Body of pancreas (tissue), 4 donors: ENCODE data around the gene EHMT2. TPM values are rescaled to one million over a fixed set of nuclear protein-coding genes. Genes with fewer than 3 reads are reported as not detected.
"Not testable (repeated sequence)": the region's sequence is repeated elsewhere in the genome, so short reads cannot be mapped to it uniquely, and the experiment has no call there.

Source experiments
- ATAC-seq: fragments of 150-250 bp; one replicate; pipeline ENCODE4 v1.9.1; 2016
- DNase-seq, 4 donors: peaks; one replicate each; pipeline ENCODE4 v3.0.0-alpha.2; 2019
- H3K27ac ChIP-seq, 4 donors: fragments of 200-600 bp; sonication (generic); 1 replicate in 3 of 4; 2 replicates in 1 of 4; pipeline versions ENCODE4 v1.5.1 to v1.6.1; 2016 to 2019; ENCODE audit warnings: mild to moderate bottlenecking in 1 of 4, mixed read lengths in 1 of 4, moderate library complexity in 1 of 4
- H3K27me3 ChIP-seq, 2 donors: fragments of 200-600 bp; sonication (generic); one replicate each; pipeline ENCODE4 v1.6.0; 2016; ENCODE audit warnings: mild to moderate bottlenecking in 1 of 2
- H3K36me3 ChIP-seq, 2 donors: fragments of 200-600 bp; sonication (generic); replicated peaks in 1 of 2; 2 replicates each; pipeline ENCODE4 v1.5.1; 2016; ENCODE audit warnings: low read depth in 2 of 2; ENCODE audit not compliant: insufficient read depth in 1 of 2
- H3K4me1 ChIP-seq: fragments of 200-600 bp; sonication (generic); one replicate; pipeline ENCODE4 v1.6.0; 2016
- H3K4me3 ChIP-seq, 2 donors: fragments of 200-600 bp; sonication (generic); 1 replicate in 1 of 2; 2 replicates in 1 of 2; pipeline ENCODE4 v1.5.1; 2016 to 2019
- H3K9me3 ChIP-seq, 3 donors: fragments of 200-600 bp; sonication (generic); 1 replicate in 2 of 3; 2 replicates in 1 of 3; pipeline ENCODE4 v1.5.1; 2016
- POLR2A ChIP-seq, 3 donors: fragments of 450-650 bp; IDR thresholded peaks; one replicate each; pipeline ENCODE4 v1.6.1; 2016; ENCODE audit warnings: antibody characterized with exemption in 3 of 3, mild to moderate bottlenecking in 2 of 3
- WGBS, 2 donors: methylation state at CpG; one replicate each; pipeline ENCODE4 v1.1.5; 2017; 5-methylcytosine and 5-hydroxymethylcytosine counted together
- intact Hi-C: fragments of 100-400 bp; cut with DNase I; formaldehyde crosslinking; loops from one replicate; pipeline ENCODE4 v1.15.1; 2023
- total RNA-seq, 2 donors: library from RNA; depleted of rRNA; stranded (reverse); fragments of >200 nt; gene quantifications; one replicate each; pipeline ENCODE4 v1.1.0, GENCODE V29; 2016
- TF ChIP-seq, protein P1 (sequence below), 7 experiments: fragments of 450-650 bp in 4 of 7; fragments of 200-600 bp in 3 of 7; sonication (generic) in 3 of 7; IDR thresholded peaks; one replicate each; pipeline ENCODE4 v1.5.1; 2016 to 2019; ENCODE audit warnings: antibody characterized with exemption in 7 of 7

EHMT2 gene
- total RNA-seq, 2 donors from 2014 or later, result 35.8 to 87.7 TPM

- Histone ChIP-seq H3K4me3 (no peak overlapping the region), H3K4me1 (no peaks in the 10 kb centered on the region), H3K9me3 (no peaks in the 10 kb centered on the region), H3K27ac (no peak overlapping the region), H3K27me3 (no peaks in the 10 kb centered on the region), H3K36me3 (no peaks in the 10 kb centered on the region)
- 22 to 24% methylated on average over 4 of the region's 4 CpGs for WGBS, 2 donors
- ATAC-seq (no peak), DNase-seq (no peak)
- no peak for TF ChIP-seq POLR2A (IDR thresholded peaks at IDR 0.05)
- TF ChIP-seq, protein P1, sequence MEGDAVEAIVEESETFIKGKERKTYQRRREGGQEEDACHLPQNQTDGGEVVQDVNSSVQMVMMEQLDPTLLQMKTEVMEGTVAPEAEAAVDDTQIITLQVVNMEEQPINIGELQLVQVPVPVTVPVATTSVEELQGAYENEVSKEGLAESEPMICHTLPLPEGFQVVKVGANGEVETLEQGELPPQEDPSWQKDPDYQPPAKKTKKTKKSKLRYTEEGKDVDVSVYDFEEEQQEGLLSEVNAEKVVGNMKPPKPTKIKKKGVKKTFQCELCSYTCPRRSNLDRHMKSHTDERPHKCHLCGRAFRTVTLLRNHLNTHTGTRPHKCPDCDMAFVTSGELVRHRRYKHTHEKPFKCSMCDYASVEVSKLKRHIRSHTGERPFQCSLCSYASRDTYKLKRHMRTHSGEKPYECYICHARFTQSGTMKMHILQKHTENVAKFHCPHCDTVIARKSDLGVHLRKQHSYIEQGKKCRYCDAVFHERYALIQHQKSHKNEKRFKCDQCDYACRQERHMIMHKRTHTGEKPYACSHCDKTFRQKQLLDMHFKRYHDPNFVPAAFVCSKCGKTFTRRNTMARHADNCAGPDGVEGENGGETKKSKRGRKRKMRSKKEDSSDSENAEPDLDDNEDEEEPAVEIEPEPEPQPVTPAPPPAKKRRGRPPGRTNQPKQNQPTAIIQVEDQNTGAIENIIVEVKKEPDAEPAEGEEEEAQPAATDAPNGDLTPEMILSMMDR (IDR thresholded peaks at IDR 0.05), result no peak
- intact Hi-C loops, result no loop called here
These were observed 11.3 kb upstream of the EHMT2 start for GRCh38 chr6:31908791-31909190.

DNA sequence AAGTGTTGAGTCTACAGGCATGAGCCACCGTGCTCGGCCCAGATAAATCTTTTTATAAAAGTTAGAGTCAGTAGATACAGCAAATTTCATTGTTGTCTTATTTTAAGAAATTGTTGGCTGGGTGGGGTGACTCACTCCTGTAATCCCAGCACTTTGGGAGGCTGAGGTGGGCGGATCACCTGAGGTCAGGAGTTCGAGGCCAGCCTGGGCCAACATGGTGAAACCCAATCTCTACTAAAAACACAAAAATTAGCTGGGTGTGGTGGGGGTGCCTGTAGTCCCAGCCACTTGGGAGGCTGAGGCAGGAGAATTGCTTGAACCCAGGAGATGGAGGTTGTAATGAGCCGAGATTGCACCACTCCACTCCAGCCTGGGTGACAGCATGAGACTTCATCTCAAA is 10.8 kb upstream of the EHMT2 start:
- DNase-seq, H3K4me3 ChIP-seq, H3K27ac ChIP-seq, H3K27me3 ChIP-seq, H3K9me3 ChIP-seq, H3K4me1 ChIP-seq, ATAC-seq, intact Hi-C loops, H3K36me3 ChIP-seq: not testable (repeated sequence)
- 80% methylated on average over 5 of the region's 5 CpGs for WGBS, 2 donors

DNA sequence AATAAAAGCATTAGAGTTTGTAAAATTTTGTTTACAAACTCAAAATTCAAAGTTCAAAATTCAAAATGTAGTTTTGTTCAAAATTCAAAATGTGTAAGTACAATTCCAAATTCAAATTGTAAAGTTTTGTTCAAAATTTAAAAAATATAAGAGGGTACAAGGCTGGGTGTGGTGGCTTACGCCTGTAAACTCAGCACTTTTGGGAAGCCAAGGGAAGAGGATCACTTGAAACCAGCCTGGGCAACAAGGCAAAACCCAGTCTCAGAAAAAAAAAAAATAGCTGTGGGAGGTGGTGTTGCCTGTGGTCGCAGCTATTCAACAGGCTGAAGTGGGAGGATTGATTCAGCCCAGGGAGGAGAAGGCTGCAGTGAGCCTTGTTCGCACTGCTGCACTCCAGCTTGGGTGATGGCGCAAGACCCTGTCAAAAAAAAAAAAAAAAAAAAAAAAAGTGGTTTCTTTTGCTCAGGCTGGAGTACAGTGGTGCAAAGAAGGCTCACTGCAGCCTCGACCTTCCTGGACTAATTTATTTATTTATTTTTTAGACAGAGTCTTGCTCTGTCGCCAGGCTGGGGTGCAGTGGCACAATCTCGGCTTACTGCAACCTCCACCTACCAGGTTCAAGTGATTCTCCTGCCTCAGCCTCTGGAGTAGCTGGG is 9.8 kb upstream of the EHMT2 start:
- TF ChIP-seq POLR2A (IDR thresholded peaks at IDR 0.05), result no peak
- TF ChIP-seq, protein P1 (IDR thresholded peaks at IDR 0.05), result no peak
- Histone ChIP-seq H3K27ac (no peak overlapping the region), H3K27me3 (no peaks in the 10 kb centered on the region), H3K9me3 (no peaks in the 10 kb centered on the region), H3K36me3 (no peaks in the 10 kb centered on the region), H3K4me3 (no peak overlapping the region), H3K4me1 (peaks cover 9% of the 10 kb centered on the region)
- ATAC-seq (no peak), DNase-seq (peak in 1 of 4 donors; percentile 24)
- whole genome bisulfite sequencing, 2 donors, result 35 to 40% methylated on average over 7 of the region's 7 CpGs
- intact Hi-C loops, result no loop called here

DNA sequence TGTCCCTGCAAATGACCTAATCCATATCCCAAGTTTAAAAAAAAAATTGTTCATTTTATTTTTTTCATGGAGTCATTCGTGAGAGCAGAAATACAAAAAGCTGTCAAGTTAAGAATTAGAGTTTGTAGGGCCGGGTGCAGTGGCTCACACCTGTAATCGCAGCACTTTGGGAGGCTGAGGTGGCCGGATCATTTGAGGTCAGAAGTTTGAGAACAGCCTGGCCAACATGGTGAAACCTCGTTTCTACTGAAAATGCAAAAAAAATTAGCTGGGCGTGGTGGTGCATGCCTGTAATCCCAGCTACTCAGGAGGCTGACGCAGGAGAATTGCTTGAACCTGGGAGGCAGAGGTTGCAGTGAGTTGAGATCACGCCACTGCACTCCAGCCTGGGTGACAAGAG is 9.2 kb upstream of the EHMT2 start:
- H3K4me1 ChIP-seq, DNase-seq, intact Hi-C loops, ATAC-seq, H3K27ac ChIP-seq, H3K36me3 ChIP-seq, H3K27me3 ChIP-seq, H3K9me3 ChIP-seq, H3K4me3 ChIP-seq: not testable (repeated sequence)
- 66 to 68% methylated on average over 8 of the region's 8 CpGs for WGBS, 2 donors

- WGBS, 2 donors, result 30 to 34% methylated on average over 4 of the region's 4 CpGs
- Histone ChIP-seq H3K4me3 (no peak overlapping the region), H3K9me3 (no peaks in the 10 kb centered on the region), H3K27ac (no peak overlapping the region), H3K27me3 (no peaks in the 10 kb centered on the region), H3K36me3 (no peaks in the 10 kb centered on the region), H3K4me1 (peaks cover 13% of the 10 kb centered on the region)
- intact Hi-C loops, result no loop called here
- TF ChIP-seq, protein P1 (IDR thresholded peaks at IDR 0.05), result no peak
- no peak for TF ChIP-seq POLR2A (IDR thresholded peaks at IDR 0.05)
- ATAC-seq (no peak), DNase-seq (no peak)
These were observed 8.6 kb upstream of the EHMT2 start for GRCh38 chr6:31906122-31906521.

GRCh38 chr6:31905041-31905440 is 7.5 kb upstream of the EHMT2 start:
- DNase-seq (no peak), ATAC-seq (no peak)
- intact Hi-C loops, result no loop called here
- H3K9me3 ChIP-seq, result no peaks in the 10 kb centered on the region
- TF ChIP-seq, protein P1 (IDR thresholded peaks at IDR 0.05), result no peak
- no peak for TF ChIP-seq POLR2A (IDR thresholded peaks at IDR 0.05)
- peaks cover 21% of the 10 kb centered on the region for H3K4me1 ChIP-seq
- H3K4me3 ChIP-seq, result no peak overlapping the region
- no peaks in the 10 kb centered on the region for H3K36me3 ChIP-seq
- 75 to 100% methylated on average over 1 of the region's 1 CpG for WGBS, 2 donors
- no peak overlapping the region for H3K27ac ChIP-seq
- no peaks in the 10 kb centered on the region for H3K27me3 ChIP-seq
